Esophagus muscularis mucosa (tissue), 4 donors: ENCODE results near the gene RESF1. TPM values are rescaled to one million over a fixed set of nuclear protein-coding genes. Genes with fewer than 3 reads are reported as not detected.

Source experiments
- DNase-seq: peaks from one replicate; pipeline ENCODE4 v3.0.0-alpha.2; 2017; ENCODE audit errors: extremely low spot score
- H3K27ac ChIP-seq, 4 donors: fragments of 200-600 bp; sonication (generic); replicated peaks in 1 of 4; 1 replicate in 3 of 4; 2 replicates in 1 of 4; pipeline ENCODE4 v1.5.1; 2016 to 2019; ENCODE audit warnings: mild to moderate bottlenecking in 1 of 4
- H3K27me3 ChIP-seq, 4 donors: fragments of 200-600 bp; sonication (generic); one replicate each; pipeline versions ENCODE4 v1.5.1 to v1.6.0; 2016 to 2019
- H3K36me3 ChIP-seq, 4 donors: fragments of 200-600 bp; sonication (generic); one replicate each; pipeline ENCODE4 v1.5.1; 2016 to 2019
- H3K4me1 ChIP-seq, 4 donors: fragments of 200-600 bp; sonication (generic); one replicate each; pipeline ENCODE4 v1.5.1; 2016 to 2019
- H3K4me3 ChIP-seq, 4 donors: fragments of 200-600 bp; sonication (generic); 1 replicate in 2 of 4; 2 replicates in 2 of 4; pipeline ENCODE4 v1.5.1; 2016 to 2019; ENCODE audit warnings: mild to moderate bottlenecking in 4 of 4, moderate library complexity in 1 of 4
- H3K9me3 ChIP-seq, 4 donors: fragments of 200-600 bp; sonication (generic); 1 replicate in 3 of 4; 2 replicates in 1 of 4; pipeline ENCODE4 v1.5.1; 2016 to 2019
- CTCF ChIP-seq, 3 experiments: fragments of 200-600 bp in 2 of 3; fragments of 450-650 bp in 1 of 3; sonication (generic) in 2 of 3; IDR thresholded peaks; one replicate each; pipeline ENCODE4 v1.5.1; 2017 to 2019; ENCODE audit warnings: antibody characterized with exemption in 3 of 3, mild to moderate bottlenecking in 2 of 3, moderate library complexity in 1 of 3
- EP300 ChIP-seq: sonication (generic); formaldehyde crosslinking; IDR thresholded peaks from one replicate; pipeline ENCODE4 v1.6.1; 2017; ENCODE audit warnings: antibody characterized with exemption
- POLR2A ChIP-seq: fragments of 450-650 bp; IDR thresholded peaks from one replicate; pipeline ENCODE4 v1.6.1; 2017; ENCODE audit warnings: antibody characterized with exemption, moderate library complexity, mild to moderate bottlenecking, low read depth
- POLR2AphosphoS5 ChIP-seq, 2 donors: sonication (generic); formaldehyde crosslinking; IDR thresholded peaks; one replicate each; pipeline ENCODE4 v1.6.1; 2017; ENCODE audit warnings: antibody characterized with exemption in 2 of 2
- WGBS: methylation state at CpG from one replicate; pipeline ENCODE4 v1.1.5; 2018; 5-methylcytosine and 5-hydroxymethylcytosine counted together
- intact Hi-C: fragments of 100-400 bp; cut with DNase I; formaldehyde crosslinking; loops from one replicate; pipeline ENCODE4 v1.15.1; 2023
- total RNA-seq, 4 donors: library from RNA; depleted of rRNA; stranded (reverse); fragments of >200 nt; gene quantifications; one replicate each; pipeline versions ENCODE4 v1.1.0 to v1.2.1, GENCODE V29; 2016

Gene RESF1
- total RNA-seq, 4 donors from 2014 or later = 28.3 to 36.2 (median 32.8) TPM

GRCh38 chr12:31951008-31951407, 8.2 kb upstream of the RESF1 start:
- Histone ChIP-seq H3K27me3 (no peaks in the 10 kb centered on the region), H3K4me1 (no peaks in the 10 kb centered on the region), H3K9me3 (no peaks in the 10 kb centered on the region), H3K36me3 (no peaks in the 10 kb centered on the region), H3K27ac (no peak overlapping the region), H3K4me3 (no peak overlapping the region)
- TF ChIP-seq CTCF (IDR thresholded peaks at IDR 0.05) (no peak), EP300 (no peak), POLR2AphosphoS5 (IDR thresholded peaks at IDR 0.05) (no peak), POLR2A (no peak)
- intact Hi-C loops = no loop called here
- WGBS = 70% methylated on average over 4 of the region's 4 CpGs
- no peak for DNase-seq

- intact Hi-C loops = no loop called here
- Histone ChIP-seq H3K4me1 (no peaks in the 10 kb centered on the region), H3K27ac (no peak overlapping the region), H3K27me3 (no peaks in the 10 kb centered on the region), H3K36me3 (no peaks in the 10 kb centered on the region), H3K9me3 (no peaks in the 10 kb centered on the region), H3K4me3 (no peak overlapping the region)
- TF ChIP-seq POLR2A (no peak), CTCF (IDR thresholded peaks at IDR 0.05) (no peak), EP300 (no peak)
- 87% methylated on average over 2 of the region's 2 CpGs for WGBS
- no peak for DNase-seq
These were observed 7.3 kb upstream of the RESF1 start for GRCh38 chr12:31951939-31952338.

GRCh38 chr12:31952418-31952817, 6.8 kb upstream of the RESF1 start:
- H3K36me3 ChIP-seq = no peaks in the 10 kb centered on the region
- no peaks in the 10 kb centered on the region for H3K4me1 ChIP-seq
- no peaks in the 10 kb centered on the region for H3K9me3 ChIP-seq
- H3K27me3 ChIP-seq = no peaks in the 10 kb centered on the region
- DNase-seq = no peak
- intact Hi-C loops = no loop called here
- 91% methylated on average over 5 of the region's 5 CpGs for WGBS
- no peak overlapping the region for H3K4me3 ChIP-seq
- H3K27ac ChIP-seq = no peak overlapping the region
- TF ChIP-seq CTCF (IDR thresholded peaks at IDR 0.05) (no peak), POLR2A (no peak), POLR2AphosphoS5 (IDR thresholded peaks at IDR 0.05) (no peak), EP300 (no peak)

GRCh38 chr12:31954925-31955858, 4.0 kb upstream of the RESF1 start:
- no peaks in the 10 kb centered on the region for H3K9me3 ChIP-seq
- WGBS = 94% methylated on average over 7 of the region's 7 CpGs
- H3K4me1 ChIP-seq = peaks cover 7 to 14% (median 10%) of the 10 kb centered on the region in 4 donors
- intact Hi-C loops = loop anchor here (5.0 kb wide), 1 partner anchor 228 kb away; the partner anchor contains the start of gene AMN1
- no peaks in the 10 kb centered on the region for H3K27me3 ChIP-seq
- DNase-seq = no peak
- H3K36me3 ChIP-seq = no peaks in the 10 kb centered on the region
- no peak overlapping the region for H3K27ac ChIP-seq
- TF ChIP-seq POLR2A (no peak), EP300 (no peak), CTCF (IDR thresholded peaks at IDR 0.05) (no peak), POLR2AphosphoS5 (IDR thresholded peaks at IDR 0.05) (no peak)
- no peak overlapping the region for H3K4me3 ChIP-seq
